ENCODE data around the gene COL10A1. TPM values are rescaled to one million over a fixed set of nuclear protein-coding genes. Genes with fewer than 3 reads are reported as not detected.

The COL10A1 gene
- total RNA-seq, 1 experiment from 2014 or later = not detected

GRCh38 chr6:116166369-116166768 is 40.4 kb upstream of the COL10A1 start:
- no peak overlapping the region for H3K4me3 Mint-ChIP-seq (ENCODE audit: unreplicated experiment)
- Histone ChIP-seq H3K36me3 (ENCODE audit: control insufficient read depth, insufficient read depth, low read length) (no peaks in the 10 kb centered on the region), H3K4me3 (ENCODE audit: low read depth, low read length) (no peak overlapping the region), H3K9me3 (no peaks in the 10 kb centered on the region; the same call in 1 of the 2 replicates), H3K4me1 (no peaks in the 10 kb centered on the region), H3K27me3 (replicated peaks; ENCODE audit: control insufficient read depth, insufficient read depth, low read length) (no peaks in the 10 kb centered on the region)
- H3K27me3 Mint-ChIP-seq (ENCODE audit: insufficient read depth, unreplicated experiment) = no peaks in the 10 kb centered on the region
- peaks cover 6% of the 10 kb centered on the region for H3K36me3 Mint-ChIP-seq (ENCODE audit: insufficient read depth, unreplicated experiment)
- H3K27ac Mint-ChIP-seq (ENCODE audit: unreplicated experiment) = no peak overlapping the region
- H3K9me3 Mint-ChIP-seq (ENCODE audit: unreplicated experiment) = peaks cover 26% of the 10 kb centered on the region
- TF ChIP-seq CTCF (IDR thresholded peaks at IDR 0.05; ENCODE audit: insufficient read depth in 1 of 2, low read depth in 1 of 2, low read length in 1 of 2, severe bottlenecking in 1 of 2, unreplicated experiment in 1 of 2) = no peak
- BruUV-seq (replicated peaks) = no TSS peak
- H3K4me1 Mint-ChIP-seq (ENCODE audit: low read depth, unreplicated experiment) = peaks cover 7% of the 10 kb centered on the region
- CTCF ChIA-PET = no interaction called here
- intact Hi-C loops (cut with micrococcal nuclease; ENCODE audit: unreplicated experiment) = no loop called here
- DNase-seq = no peak
- POLR2A ChIA-PET = no interaction called here

- Histone ChIP-seq H3K27me3 (replicated peaks; ENCODE audit: control insufficient read depth, insufficient read depth, low read length) (no peaks in the 10 kb centered on the region), H3K36me3 (ENCODE audit: control insufficient read depth, insufficient read depth, low read length) (no peaks in the 10 kb centered on the region), H3K4me3 (ENCODE audit: low read depth, low read length) (no peak overlapping the region), H3K4me1 (no peaks in the 10 kb centered on the region), H3K9me3 (no peaks in the 10 kb centered on the region; the same call in 1 of the 2 replicates)
- ChIA-PET POLR2A (no interaction called here), CTCF (no interaction called here)
- Mint-ChIP-seq H3K27me3 (ENCODE audit: insufficient read depth, unreplicated experiment) (no peaks in the 10 kb centered on the region), H3K4me1 (ENCODE audit: low read depth, unreplicated experiment) (peaks cover 1% of the 10 kb centered on the region), H3K9me3 (ENCODE audit: unreplicated experiment) (peaks cover 26% of the 10 kb centered on the region), H3K4me3 (ENCODE audit: unreplicated experiment) (no peak overlapping the region), H3K27ac (ENCODE audit: unreplicated experiment) (no peak overlapping the region), H3K36me3 (ENCODE audit: insufficient read depth, unreplicated experiment) (peaks cover 6% of the 10 kb centered on the region)
- DNase-seq = no peak
- intact Hi-C loops (cut with micrococcal nuclease; ENCODE audit: unreplicated experiment) = no loop called here
- no peak for TF ChIP-seq CTCF (IDR thresholded peaks at IDR 0.05; ENCODE audit: insufficient read depth in 1 of 2, low read depth in 1 of 2, low read length in 1 of 2, severe bottlenecking in 1 of 2, unreplicated experiment in 1 of 2)
- no TSS peak for BruUV-seq (replicated peaks)
Measured at GRCh38 chr6:116165596-116165995, 39.7 kb upstream of the COL10A1 start.

- no peaks in the 10 kb centered on the region for H3K27me3 Mint-ChIP-seq (ENCODE audit: insufficient read depth, unreplicated experiment)
- no peaks in the 10 kb centered on the region for H3K36me3 Mint-ChIP-seq (ENCODE audit: insufficient read depth, unreplicated experiment)
- Histone ChIP-seq H3K36me3 (ENCODE audit: control insufficient read depth, insufficient read depth, low read length) (no peaks in the 10 kb centered on the region), H3K27me3 (replicated peaks; ENCODE audit: control insufficient read depth, insufficient read depth, low read length) (no peaks in the 10 kb centered on the region), H3K9me3 (no peaks in the 10 kb centered on the region), H3K4me1 (no peaks in the 10 kb centered on the region), H3K4me3 (ENCODE audit: low read depth, low read length) (no peak overlapping the region)
- peaks cover 11% of the 10 kb centered on the region for H3K9me3 Mint-ChIP-seq (ENCODE audit: unreplicated experiment)
- TF ChIP-seq CTCF (IDR thresholded peaks at IDR 0.05; ENCODE audit: insufficient read depth in 1 of 2, low read depth in 1 of 2, low read length in 1 of 2, severe bottlenecking in 1 of 2, unreplicated experiment in 1 of 2) = no peak
- ChIA-PET POLR2A (no interaction called here), CTCF (no interaction called here)
- intact Hi-C loops (cut with micrococcal nuclease; ENCODE audit: unreplicated experiment) = no loop called here
- H3K4me1 Mint-ChIP-seq (ENCODE audit: low read depth, unreplicated experiment) = no peaks in the 10 kb centered on the region
- no peak for DNase-seq
- no TSS peak for BruUV-seq (replicated peaks)
- no peak overlapping the region for H3K27ac Mint-ChIP-seq (ENCODE audit: unreplicated experiment)
- H3K4me3 Mint-ChIP-seq (ENCODE audit: unreplicated experiment) = no peak overlapping the region
Measured at GRCh38 chr6:116159782-116160524, 34.0 kb upstream of the COL10A1 start.

All from Caco-2 (cell line).